Effector memory CD4-positive, alpha-beta T cell (primary cell): ENCODE measurements around the gene GPBAR1.
"Not testable (repeated sequence)": the region's sequence is repeated elsewhere in the genome, so short reads cannot be mapped to it uniquely, and the experiment has no call there.

Experiments
- DNase-seq, 3 donors: peaks; one replicate each; pipeline ENCODE4 v3.0.0-alpha.2; 2020
- H3K27ac ChIP-seq: 2 replicates; pipeline ENCODE4 v1.7.0; 2013; ENCODE audit warnings: mild to moderate bottlenecking, low read length, moderate library complexity; ENCODE audit not compliant: insufficient read depth, poor library complexity, severe bottlenecking
- H3K27me3 ChIP-seq: replicated peaks from 2 replicates; pipeline ENCODE4 v1.7.0; 2013; ENCODE audit warnings: mild to moderate bottlenecking, low read length; ENCODE audit not compliant: insufficient read depth, control insufficient read depth, poor library complexity, severe bottlenecking
- H3K36me3 ChIP-seq: 2 replicates; pipeline ENCODE4 v1.7.0; 2013; ENCODE audit warnings: mild to moderate bottlenecking, low read length, moderate library complexity; ENCODE audit not compliant: control insufficient read depth, insufficient read depth
- H3K4me1 ChIP-seq: 2 replicates; pipeline ENCODE4 v1.7.0; 2013; ENCODE audit warnings: low read length, mild to moderate bottlenecking; ENCODE audit not compliant: control insufficient read depth, insufficient read depth, poor library complexity, severe bottlenecking
- H3K4me3 ChIP-seq: 2 replicates; pipeline ENCODE4 v1.7.0; 2013; ENCODE audit warnings: low read length, low read depth, mild to moderate bottlenecking; ENCODE audit not compliant: insufficient read depth, poor library complexity, severe bottlenecking
- H3K9me3 ChIP-seq: 2 replicates; pipeline ENCODE4 v1.7.0; 2013; ENCODE audit warnings: mild to moderate bottlenecking, low read length, moderate library complexity; ENCODE audit not compliant: control insufficient read depth

The GPBAR1 gene

DNA sequence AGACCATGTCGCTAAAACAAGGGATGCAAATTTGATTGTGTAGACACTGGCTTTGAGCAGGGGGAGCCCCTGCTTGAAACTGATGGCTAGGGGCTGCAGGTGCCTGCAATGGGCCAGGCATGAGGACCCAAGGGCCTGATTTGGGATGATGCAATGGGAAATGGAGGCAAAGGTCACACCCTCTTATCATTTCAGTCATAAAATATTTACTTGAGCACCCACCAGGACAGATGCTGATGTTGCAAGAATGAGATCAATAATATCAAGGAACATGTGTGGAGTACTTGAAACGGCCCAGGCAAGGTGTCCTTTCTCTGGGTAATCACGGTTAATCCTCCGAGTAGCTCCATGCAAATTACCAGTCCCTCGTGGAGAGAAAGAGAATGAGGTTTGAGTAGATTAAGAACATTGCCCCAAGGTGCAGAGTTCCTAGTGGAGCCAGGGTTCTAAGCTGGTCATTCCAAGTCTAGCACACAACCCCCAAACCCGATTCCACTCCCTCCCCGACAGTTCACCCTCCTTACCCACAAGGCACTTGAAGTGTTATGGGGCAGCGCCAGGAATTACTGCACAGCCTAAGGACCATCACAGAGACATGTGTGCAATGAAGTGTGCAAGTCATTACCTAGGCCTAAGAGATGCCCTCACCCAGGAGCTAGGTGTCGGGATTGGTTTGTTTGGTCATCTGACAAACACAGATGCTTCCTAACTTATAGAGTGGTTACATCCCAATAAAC, 45.5 kb downstream of the GPBAR1 start:
- H3K4me3 ChIP-seq: no peak overlapping the region

DNA sequence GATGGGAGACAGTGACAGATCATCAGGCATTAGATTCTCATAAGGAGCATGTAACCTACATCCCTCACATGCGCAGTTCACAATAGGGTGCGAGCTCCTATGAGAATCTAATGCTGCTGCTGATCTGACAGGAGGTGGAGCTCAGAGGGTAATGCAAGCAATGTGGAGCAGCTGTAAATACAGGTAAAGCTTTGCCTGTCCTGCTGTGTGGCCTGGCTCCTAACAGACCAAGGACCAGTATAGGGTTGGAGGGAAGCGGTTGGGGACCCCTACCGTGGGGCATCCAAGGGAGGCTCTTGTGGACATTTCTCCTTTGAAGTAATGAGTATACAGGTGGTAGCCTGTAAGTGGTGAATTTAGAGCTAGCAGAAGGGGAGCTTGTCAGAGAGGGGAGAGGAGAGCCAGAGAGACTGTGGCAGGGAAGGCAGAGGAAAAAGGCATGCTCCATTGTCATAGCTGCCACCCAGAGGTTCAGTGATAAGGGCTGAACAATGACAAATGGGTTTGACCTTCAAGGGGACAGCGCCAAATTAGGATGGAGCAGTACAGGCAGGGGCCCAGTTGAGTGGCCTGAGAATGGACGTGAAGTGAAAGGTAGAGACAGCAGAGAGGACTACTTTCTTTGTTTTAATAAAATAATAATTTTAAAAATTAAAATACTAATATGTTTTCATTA, 46.7 kb downstream of the GPBAR1 start:
- Histone ChIP-seq H3K4me3 (no peak overlapping the region), H3K4me1 (no peaks in the 10 kb centered on the region), H3K27ac (no peak overlapping the region), H3K27me3 (no peaks in the 10 kb centered on the region), H3K9me3 (no peaks in the 10 kb centered on the region), H3K36me3 (no peaks in the 10 kb centered on the region)
- no peak for DNase-seq

More for the DNA sequence above, 45.5 kb downstream of the GPBAR1 start:
- Histone ChIP-seq H3K9me3 (no peaks in the 10 kb centered on the region), H3K36me3 (no peaks in the 10 kb centered on the region), H3K27ac (no peak overlapping the region), H3K4me1 (no peaks in the 10 kb centered on the region), H3K27me3 (no peaks in the 10 kb centered on the region)
- no peak for DNase-seq

- Histone ChIP-seq H3K9me3 (no peaks in the 10 kb centered on the region), H3K4me1 (peaks cover 8% of the 10 kb centered on the region), H3K27ac (no peak overlapping the region), H3K36me3 (no peaks in the 10 kb centered on the region), H3K4me3 (no peak overlapping the region), H3K27me3 (no peaks in the 10 kb centered on the region)
- DNase-seq: no peak
These were observed 50.2 kb downstream of the GPBAR1 start for GRCh38 chr2:218310853-218311540.

DNA sequence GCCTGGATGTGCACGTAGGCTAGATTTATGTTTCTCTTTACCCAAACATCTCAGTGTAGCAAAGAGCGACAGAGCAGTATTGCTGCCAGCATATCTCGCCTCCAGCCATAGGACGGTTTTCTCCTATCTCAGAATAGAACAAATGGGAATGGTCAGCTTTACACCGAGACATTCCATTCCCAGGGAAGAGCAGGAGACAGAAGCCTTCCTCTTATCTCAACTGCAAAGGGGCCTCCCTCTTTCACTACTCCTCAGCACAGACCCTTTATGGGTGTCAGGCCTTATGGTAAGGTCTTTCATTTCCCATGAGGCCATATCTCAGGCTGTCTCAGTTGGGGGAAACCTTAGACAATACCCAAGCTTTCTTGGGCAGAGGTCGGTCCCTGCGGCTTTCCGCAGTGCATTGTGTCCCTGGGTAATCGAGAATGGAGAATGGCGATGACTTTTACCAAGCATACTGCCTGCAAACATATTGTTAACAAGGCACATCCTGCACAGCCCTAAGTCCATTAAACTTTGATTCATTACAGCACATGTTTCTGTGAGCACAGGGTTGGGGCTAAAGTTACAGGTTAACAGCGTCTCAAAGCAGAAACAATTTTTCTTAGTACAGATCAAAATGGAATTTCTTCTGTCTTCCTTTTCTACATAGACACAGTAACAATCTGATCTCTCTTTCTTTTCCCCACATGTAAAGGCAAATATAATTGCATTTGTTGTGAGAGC, 50.9 kb downstream of the GPBAR1 start:
- peaks cover 13% of the 10 kb centered on the region for H3K4me1 ChIP-seq
- H3K27me3 ChIP-seq, H3K36me3 ChIP-seq, H3K9me3 ChIP-seq, DNase-seq, H3K4me3 ChIP-seq, H3K27ac ChIP-seq: not testable (repeated sequence)

- Histone ChIP-seq H3K36me3 (no peaks in the 10 kb centered on the region), H3K27me3 (no peaks in the 10 kb centered on the region), H3K4me1 (peaks cover 19% of the 10 kb centered on the region), H3K27ac (no peak overlapping the region), H3K4me3 (no peak overlapping the region), H3K9me3 (no peaks in the 10 kb centered on the region)
- no peak for DNase-seq
These were observed 51.5 kb downstream of the GPBAR1 start for GRCh38 chr2:218312267-218312756.

DNA sequence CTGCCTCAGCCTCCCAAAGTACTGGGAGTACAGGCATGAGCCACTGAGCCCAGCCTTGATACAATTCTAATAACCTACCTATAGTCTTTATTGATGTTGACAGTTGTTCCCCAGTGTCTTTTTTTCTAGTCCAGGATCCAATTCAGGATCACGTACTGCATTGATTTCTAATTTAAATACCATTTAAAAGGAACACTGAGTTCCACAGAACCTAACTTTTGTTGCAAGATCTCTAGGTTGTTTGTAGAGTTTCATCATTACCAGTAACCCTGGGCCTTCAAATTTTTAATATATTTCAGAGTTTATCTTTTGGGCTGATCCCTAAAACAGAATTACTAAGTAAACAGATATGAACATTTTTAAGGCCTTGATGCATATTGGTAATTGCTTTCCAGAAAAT, 52.5 kb downstream of the GPBAR1 start:
- DNase-seq: no peak
- no peaks in the 10 kb centered on the region for H3K9me3 ChIP-seq
- no peak overlapping the region for H3K27ac ChIP-seq
- H3K4me1 ChIP-seq: peaks cover 19% of the 10 kb centered on the region
- H3K4me3 ChIP-seq: no peak overlapping the region
- no peaks in the 10 kb centered on the region for H3K27me3 ChIP-seq
- no peaks in the 10 kb centered on the region for H3K36me3 ChIP-seq
